Mucosa of stomach (tissue), 1 donor: Measurements from ENCODE around the gene EMC10.

ENCODE experiments used
- H3K27me3 ChIP-seq: one replicate; pipeline ENCODE4 v1.7.0; 2013; ENCODE audit warnings: mild to moderate bottlenecking, low read length; ENCODE audit not compliant: control insufficient read depth, insufficient read depth
- H3K36me3 ChIP-seq: one replicate; pipeline ENCODE4 v1.7.0; 2013; ENCODE audit warnings: low read length; ENCODE audit not compliant: control insufficient read depth, insufficient read depth
- H3K4me1 ChIP-seq: one replicate; pipeline ENCODE4 v1.7.0; 2013; ENCODE audit warnings: mild to moderate bottlenecking, low read length; ENCODE audit not compliant: control insufficient read depth, insufficient read depth
- H3K4me3 ChIP-seq: one replicate; pipeline ENCODE4 v1.7.0; 2013; ENCODE audit warnings: low read length
- H3K9ac ChIP-seq: one replicate; pipeline ENCODE4 v1.7.0; 2013; ENCODE audit warnings: mild to moderate bottlenecking, low read length, moderate library complexity
- H3K9me3 ChIP-seq: one replicate; pipeline ENCODE4 v1.7.0; 2013; ENCODE audit warnings: mild to moderate bottlenecking, low read length, moderate library complexity; ENCODE audit not compliant: control insufficient read depth
- donor health status: Pancreatic carcinoma.

EMC10 gene

GRCh38 chr19:50458396-50459066, 17.8 kb upstream of the EMC10 start:
- Histone ChIP-seq H3K4me3 (no peak overlapping the region), H3K9me3 (no peaks in the 10 kb centered on the region), H3K4me1 (no peaks in the 10 kb centered on the region), H3K9ac (no peak overlapping the region), H3K27me3 (peaks cover 37% of the 10 kb centered on the region), H3K36me3 (no peaks in the 10 kb centered on the region)

DNA sequence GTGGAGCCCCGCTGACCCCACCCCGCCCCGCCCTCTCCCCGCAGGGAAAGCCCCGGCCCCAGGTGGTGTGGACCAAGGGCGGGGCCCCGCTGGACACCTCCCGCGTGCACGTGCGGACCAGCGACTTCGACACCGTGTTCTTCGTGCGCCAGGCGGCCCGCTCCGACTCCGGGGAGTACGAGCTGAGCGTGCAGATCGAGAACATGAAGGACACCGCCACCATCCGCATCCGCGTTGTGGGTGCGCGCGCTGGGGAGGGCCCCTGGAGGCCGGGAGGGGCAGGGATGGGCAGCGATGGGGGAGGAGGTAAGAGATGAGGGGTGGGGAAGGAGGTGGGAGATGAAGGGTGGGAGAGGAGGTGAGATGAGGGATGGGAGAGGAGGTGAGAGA, 17.2 kb upstream of the EMC10 start:
- Histone ChIP-seq H3K36me3 (no peaks in the 10 kb centered on the region), H3K4me1 (no peaks in the 10 kb centered on the region), H3K27me3 (peaks cover 37% of the 10 kb centered on the region), H3K9me3 (no peaks in the 10 kb centered on the region), H3K4me3 (no peak overlapping the region), H3K9ac (no peak overlapping the region)

GRCh38 chr19:50459638-50460037, 16.7 kb upstream of the EMC10 start:
- Histone ChIP-seq H3K36me3 (no peaks in the 10 kb centered on the region), H3K9ac (no peak overlapping the region), H3K9me3 (no peaks in the 10 kb centered on the region), H3K4me3 (no peak overlapping the region), H3K27me3 (peaks cover 40% of the 10 kb centered on the region), H3K4me1 (no peaks in the 10 kb centered on the region)

GRCh38 chr19:50460161-50460765, 16.0 kb upstream of the EMC10 start:
- H3K9ac ChIP-seq, result no peak overlapping the region
- no peaks in the 10 kb centered on the region for H3K36me3 ChIP-seq
- no peaks in the 10 kb centered on the region for H3K9me3 ChIP-seq
- H3K4me3 ChIP-seq, result no peak overlapping the region
- no peaks in the 10 kb centered on the region for H3K4me1 ChIP-seq
- H3K27me3 ChIP-seq, result peaks cover 40% of the 10 kb centered on the region

DNA sequence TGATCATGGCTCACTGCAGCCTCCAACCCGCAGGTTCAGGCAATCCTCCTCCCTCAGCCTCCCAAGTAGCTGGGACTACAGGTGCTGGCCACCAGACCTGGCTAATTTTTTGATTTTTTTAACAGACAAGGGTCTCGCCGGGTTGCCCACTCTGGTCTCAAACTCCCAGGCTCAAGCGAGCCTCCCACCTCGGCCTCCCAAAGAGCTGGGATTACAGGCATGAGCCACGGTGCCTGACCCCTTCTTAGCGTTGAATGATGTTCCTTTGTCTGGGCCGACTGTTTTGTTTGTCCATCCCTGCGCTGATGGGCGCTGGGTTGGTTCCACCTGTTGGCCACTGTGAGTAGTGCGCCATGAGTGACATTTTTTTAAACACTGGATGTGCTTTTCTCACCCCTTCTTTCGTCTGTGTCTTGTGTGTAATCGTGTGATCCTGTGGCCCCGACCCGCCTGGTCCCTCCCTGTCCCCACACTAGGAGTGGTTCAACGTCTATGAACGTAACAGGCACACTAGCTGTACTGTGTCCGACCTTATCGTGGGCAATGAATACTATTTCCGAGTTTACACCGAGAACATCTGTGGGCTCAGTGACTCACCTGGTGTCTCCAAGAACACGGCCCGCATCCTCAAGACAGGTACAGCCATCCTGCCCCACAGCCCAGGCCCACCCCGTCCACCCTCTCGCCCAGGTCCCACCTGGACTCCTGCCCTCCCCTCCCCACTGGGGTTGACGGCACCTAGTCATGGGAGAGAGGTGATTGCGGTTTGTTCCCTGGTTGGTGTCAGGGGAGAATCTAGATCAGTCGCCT, 15.0 kb upstream of the EMC10 start:
- no peak overlapping the region for H3K9ac ChIP-seq
- H3K27me3 ChIP-seq, result peaks cover 40% of the 10 kb centered on the region
- no peaks in the 10 kb centered on the region for H3K9me3 ChIP-seq
- H3K4me3 ChIP-seq, result no peak overlapping the region
- H3K36me3 ChIP-seq, result no peaks in the 10 kb centered on the region
- H3K4me1 ChIP-seq, result no peaks in the 10 kb centered on the region

- H3K4me1 ChIP-seq, result peaks cover 9% of the 10 kb centered on the region
- H3K27me3 ChIP-seq, result peaks cover 36% of the 10 kb centered on the region
- H3K9me3 ChIP-seq, result no peaks in the 10 kb centered on the region
- no peak overlapping the region for H3K9ac ChIP-seq
- no peaks in the 10 kb centered on the region for H3K36me3 ChIP-seq
- no peak overlapping the region for H3K4me3 ChIP-seq
Observed at GRCh38 chr19:50462970-50463369, 13.3 kb upstream of the EMC10 start.

GRCh38 chr19:50464348-50464747, 12.0 kb upstream of the EMC10 start:
- Histone ChIP-seq H3K36me3 (no peaks in the 10 kb centered on the region), H3K9me3 (no peaks in the 10 kb centered on the region), H3K4me3 (no peak overlapping the region), H3K27me3 (peaks cover 29% of the 10 kb centered on the region), H3K4me1 (peaks cover 9% of the 10 kb centered on the region), H3K9ac (no peak overlapping the region)

DNA sequence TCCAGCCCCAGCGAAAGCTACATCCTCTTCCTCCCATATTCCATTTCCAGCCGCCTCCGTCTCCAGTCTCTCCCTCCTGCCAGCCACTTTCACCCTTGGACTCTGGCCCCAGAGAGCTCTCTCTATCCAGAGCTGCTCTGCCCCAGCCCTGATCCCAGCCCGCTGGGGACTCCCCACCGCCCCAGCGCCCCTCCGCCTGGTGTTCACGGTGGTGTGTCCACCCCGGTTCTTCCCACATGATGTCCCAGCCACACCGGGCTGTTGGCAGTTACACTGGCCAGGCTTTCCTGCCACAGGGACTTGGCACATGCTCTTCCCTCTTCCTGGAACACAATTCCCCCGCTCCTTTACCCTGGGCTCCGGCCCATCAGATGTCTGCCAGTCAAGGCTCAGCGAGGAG, 11.3 kb upstream of the EMC10 start:
- Histone ChIP-seq H3K9ac (no peak overlapping the region), H3K4me3 (no peak overlapping the region), H3K36me3 (no peaks in the 10 kb centered on the region), H3K4me1 (peaks cover 9% of the 10 kb centered on the region), H3K27me3 (peaks cover 23% of the 10 kb centered on the region), H3K9me3 (no peaks in the 10 kb centered on the region)

GRCh38 chr19:50465986-50466705, 10.2 kb upstream of the EMC10 start:
- Histone ChIP-seq H3K9ac (no peak overlapping the region), H3K9me3 (no peaks in the 10 kb centered on the region), H3K36me3 (no peaks in the 10 kb centered on the region), H3K27me3 (peaks cover 13% of the 10 kb centered on the region), H3K4me3 (no peak overlapping the region), H3K4me1 (peaks cover 9% of the 10 kb centered on the region)

GRCh38 chr19:50466706-50467039, 9.6 kb upstream of the EMC10 start:
- peaks cover 8% of the 10 kb centered on the region for H3K27me3 ChIP-seq
- no peak overlapping the region for H3K9ac ChIP-seq
- H3K9me3 ChIP-seq, result no peaks in the 10 kb centered on the region
- no peaks in the 10 kb centered on the region for H3K36me3 ChIP-seq
- no peak overlapping the region for H3K4me3 ChIP-seq
- H3K4me1 ChIP-seq, result peaks cover 9% of the 10 kb centered on the region

GRCh38 chr19:50467566-50467965, 8.7 kb upstream of the EMC10 start:
- Histone ChIP-seq H3K9me3 (no peaks in the 10 kb centered on the region), H3K27me3 (peaks cover 6% of the 10 kb centered on the region), H3K4me3 (no peak overlapping the region), H3K9ac (no peak overlapping the region), H3K36me3 (no peaks in the 10 kb centered on the region), H3K4me1 (peaks cover 9% of the 10 kb centered on the region)

- H3K9me3 ChIP-seq, result no peaks in the 10 kb centered on the region
- no peaks in the 10 kb centered on the region for H3K36me3 ChIP-seq
- peaks cover 6% of the 10 kb centered on the region for H3K27me3 ChIP-seq
- H3K4me3 ChIP-seq, result no peak overlapping the region
- H3K9ac ChIP-seq, result no peak overlapping the region
- peaks cover 9% of the 10 kb centered on the region for H3K4me1 ChIP-seq
Observed at GRCh38 chr19:50468818-50469217, 7.5 kb upstream of the EMC10 start.
